Osteocyte (in vitro differentiated cells): ENCODE results near the gene NOL12. TPM values are rescaled to one million over a fixed set of nuclear protein-coding genes. Genes with fewer than 3 reads are reported as not detected.
"Not testable (repeated sequence)": the region's sequence is repeated elsewhere in the genome, so short reads cannot be mapped to it uniquely, and the experiment has no call there.

Experiments
- DNase-seq: peaks from one replicate; pipeline ENCODE4 v3.0.0; 2021; ENCODE audit warnings: mixed read lengths; ENCODE audit not compliant: unreplicated experiment; ENCODE audit errors: extremely low spot score
- H3K27ac Mint-ChIP-seq: one replicate; pipeline ENCODE4 v1.8.0; 2021; ENCODE audit warnings: mild to moderate bottlenecking, mixed read lengths; ENCODE audit not compliant: unreplicated experiment
- H3K27me3 Mint-ChIP-seq: one replicate; pipeline ENCODE4 v1.8.0; 2021; ENCODE audit warnings: mixed read lengths; ENCODE audit not compliant: unreplicated experiment
- H3K36me3 Mint-ChIP-seq: one replicate; pipeline ENCODE4 v1.8.0; 2021; ENCODE audit warnings: mixed read lengths; ENCODE audit not compliant: unreplicated experiment
- H3K4me1 Mint-ChIP-seq: one replicate; pipeline ENCODE4 v1.8.0; 2021; ENCODE audit warnings: mixed read lengths; ENCODE audit not compliant: unreplicated experiment
- H3K4me3 Mint-ChIP-seq: one replicate; pipeline ENCODE4 v1.8.0; 2021; ENCODE audit warnings: mild to moderate bottlenecking, moderate library complexity, mixed read lengths; ENCODE audit not compliant: unreplicated experiment
- H3K9me3 Mint-ChIP-seq: one replicate; pipeline ENCODE4 v1.8.0; 2021; ENCODE audit warnings: mixed read lengths; ENCODE audit not compliant: unreplicated experiment
- CTCF ChIP-seq: fragments of 200-600 bp; sonication (generic); IDR thresholded peaks from 2 replicates; pipeline ENCODE4 v1.5.0; 2021; ENCODE audit warnings: antibody characterized with exemption, mild to moderate bottlenecking, moderate library complexity
- total RNA-seq: library from RNA; stranded (reverse); gene quantifications from 2 replicates; pipeline ENCODE4 v1.2.1, GENCODE V29; 2021

Gene NOL12
- total RNA-seq, 1 donor from 2014 or later, result 22.7 TPM

DNA sequence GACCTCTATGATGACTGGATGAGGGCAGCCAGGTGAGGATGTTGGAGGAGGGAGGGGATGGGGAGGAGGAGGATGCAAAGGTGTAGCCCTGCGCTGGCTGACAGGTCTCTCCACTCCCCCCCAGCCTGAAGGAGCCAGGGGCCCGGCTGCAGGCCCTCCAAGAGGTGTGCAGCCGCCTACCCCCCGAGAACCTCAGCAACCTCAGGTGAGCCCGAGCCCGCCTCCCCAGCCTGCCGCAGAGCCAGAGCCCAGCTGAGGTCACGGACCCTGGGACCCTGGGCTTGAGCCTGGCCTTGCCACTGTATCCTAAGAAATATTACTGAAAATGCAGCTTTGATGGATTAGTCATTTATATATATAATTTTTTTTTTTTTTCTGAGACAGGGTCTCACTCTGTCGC is 38.8 kb upstream of the NOL12 start:
- peaks cover 2% of the 10 kb centered on the region for H3K36me3 Mint-ChIP-seq
- H3K9me3 Mint-ChIP-seq, result no peaks in the 10 kb centered on the region
- H3K4me3 Mint-ChIP-seq, result no peak overlapping the region
- peaks cover 3% of the 10 kb centered on the region for H3K4me1 Mint-ChIP-seq
- no peaks in the 10 kb centered on the region for H3K27me3 Mint-ChIP-seq
- no peak for TF ChIP-seq CTCF
- no peak for DNase-seq
- no peak overlapping the region for H3K27ac Mint-ChIP-seq

DNA sequence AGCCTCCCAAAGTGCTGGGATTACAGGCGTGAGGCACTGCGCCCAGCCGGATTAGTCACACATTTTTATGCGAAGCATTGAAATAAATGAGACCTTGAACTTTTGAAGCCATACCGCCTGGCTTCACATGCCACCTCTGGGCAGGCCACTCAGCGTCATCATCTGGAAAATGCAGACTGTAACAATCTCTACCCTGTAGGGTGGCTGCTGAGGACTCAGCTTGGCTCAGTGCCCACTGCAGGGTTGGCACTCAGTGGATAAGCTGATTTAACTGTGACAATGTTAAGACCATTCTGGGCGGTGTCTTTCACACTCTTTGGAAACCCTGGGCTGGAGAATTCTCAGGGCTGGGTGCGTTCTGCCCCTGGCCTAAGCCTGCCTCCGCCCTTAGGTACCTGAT is 38.2 kb upstream of the NOL12 start:
- no peak for TF ChIP-seq CTCF
- Mint-ChIP-seq H3K27me3 (no peaks in the 10 kb centered on the region), H3K4me3 (no peak overlapping the region), H3K36me3 (peaks cover 2% of the 10 kb centered on the region), H3K4me1 (peaks cover 3% of the 10 kb centered on the region), H3K27ac (no peak overlapping the region), H3K9me3 (no peaks in the 10 kb centered on the region)
- no peak for DNase-seq

GRCh38 chr22:37650463-37651136 is 35.5 kb upstream of the NOL12 start:
- H3K4me1 Mint-ChIP-seq, result no peaks in the 10 kb centered on the region
- H3K36me3 Mint-ChIP-seq, result peaks cover 4% of the 10 kb centered on the region
- no peak for DNase-seq
- no peak overlapping the region for H3K4me3 Mint-ChIP-seq
- no peaks in the 10 kb centered on the region for H3K9me3 Mint-ChIP-seq
- no peaks in the 10 kb centered on the region for H3K27me3 Mint-ChIP-seq
- H3K27ac Mint-ChIP-seq, result no peak overlapping the region
- no peak for TF ChIP-seq CTCF

GRCh38 chr22:37654563-37655251 is 31.4 kb upstream of the NOL12 start:
- H3K36me3 Mint-ChIP-seq, result peaks cover 4% of the 10 kb centered on the region
- H3K9me3 Mint-ChIP-seq, result no peaks in the 10 kb centered on the region
- peaks cover 12% of the 10 kb centered on the region for H3K4me1 Mint-ChIP-seq
- TF ChIP-seq CTCF, result no peak
- no peak overlapping the region for H3K27ac Mint-ChIP-seq
- no peaks in the 10 kb centered on the region for H3K27me3 Mint-ChIP-seq
- DNase-seq, result no peak
- H3K4me3 Mint-ChIP-seq, result no peak overlapping the region

DNA sequence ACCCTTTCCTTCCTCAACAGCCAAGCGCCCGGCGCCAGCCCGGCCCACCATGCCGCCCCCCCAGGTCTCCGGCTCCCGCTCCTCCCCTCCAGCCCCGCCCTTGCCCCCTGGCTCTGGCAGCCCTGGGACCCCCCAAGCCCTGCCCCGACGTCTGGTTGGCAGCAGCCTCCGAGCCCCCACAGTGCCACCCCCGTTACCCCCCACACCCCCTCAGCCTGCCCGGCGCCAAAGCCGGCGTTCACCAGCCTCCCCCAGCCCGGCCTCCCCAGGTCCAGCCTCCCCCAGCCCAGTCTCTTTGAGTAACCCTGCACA is 30.9 kb upstream of the NOL12 start:
- no peak overlapping the region for H3K27ac Mint-ChIP-seq
- DNase-seq, result no peak
- peaks cover 17% of the 10 kb centered on the region for H3K4me1 Mint-ChIP-seq
- TF ChIP-seq CTCF, result no peak
- H3K36me3 Mint-ChIP-seq, result peaks cover 4% of the 10 kb centered on the region
- H3K9me3 Mint-ChIP-seq, result no peaks in the 10 kb centered on the region
- no peaks in the 10 kb centered on the region for H3K27me3 Mint-ChIP-seq
- H3K4me3 Mint-ChIP-seq, result no peak overlapping the region

DNA sequence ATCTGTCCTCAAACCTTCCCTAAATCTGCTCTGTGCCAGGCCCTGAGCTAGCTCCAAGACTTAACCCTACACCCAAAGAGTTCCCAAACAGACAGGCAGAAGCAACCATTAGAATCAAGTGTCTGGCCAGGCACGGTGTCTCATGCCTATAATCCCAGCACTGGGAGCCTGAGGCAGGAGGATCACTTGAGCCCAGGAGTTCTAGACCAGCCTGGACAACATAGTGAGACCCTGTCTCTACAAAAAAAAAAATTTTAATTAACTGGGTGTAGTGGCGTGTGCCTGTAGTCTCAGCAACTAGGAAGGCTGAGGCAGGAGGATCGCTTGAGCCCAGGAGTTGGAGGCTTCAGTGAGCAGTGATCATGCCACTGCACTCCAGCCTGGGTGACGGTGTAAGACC is 29.6 kb upstream of the NOL12 start:
- not testable (repeated sequence) for H3K27ac Mint-ChIP-seq, DNase-seq, H3K9me3 Mint-ChIP-seq, H3K27me3 Mint-ChIP-seq, H3K4me3 Mint-ChIP-seq, H3K36me3 Mint-ChIP-seq
- H3K4me1 Mint-ChIP-seq, result peaks cover 31% of the 10 kb centered on the region
